Trophoblast cell (in vitro differentiated cells and primary cell): ENCODE measurements around the gene FGF6.
A peak's percentile ranks its signal among the peaks of the same experiment; 100 is the strongest.

Source experiments
- DNase-seq, 2 donors: peaks; one replicate each; pipeline ENCODE4 v3.0.0-alpha.2; 2016
- H2AFZ ChIP-seq: 2 replicates; pipeline ENCODE4 v1.6.1; 2013; ENCODE audit warnings: low read length, moderate library complexity, mild to moderate bottlenecking; ENCODE audit not compliant: insufficient read depth, poor library complexity
- H2AK5ac ChIP-seq: 2 replicates; pipeline ENCODE4 v1.6.1; 2013; ENCODE audit warnings: mild to moderate bottlenecking, low read length
- H2BK120ac ChIP-seq: 2 replicates; pipeline ENCODE4 v1.6.1; 2013; ENCODE audit warnings: low read length, mild to moderate bottlenecking, moderate library complexity; ENCODE audit not compliant: insufficient read depth, poor library complexity
- H2BK12ac ChIP-seq: 2 replicates; pipeline ENCODE4 v1.6.1; 2013; ENCODE audit warnings: mild to moderate bottlenecking, low read length, moderate library complexity
- H2BK5ac ChIP-seq: 2 replicates; pipeline ENCODE4 v1.6.1; 2013; ENCODE audit warnings: low read length, low read depth, moderate library complexity, mild to moderate bottlenecking; ENCODE audit not compliant: poor library complexity
- H3K14ac ChIP-seq: 2 replicates; pipeline ENCODE4 v1.6.1; 2013; ENCODE audit warnings: mild to moderate bottlenecking, low read length
- H3K18ac ChIP-seq: 2 replicates; pipeline ENCODE4 v1.6.1; 2013; ENCODE audit warnings: mild to moderate bottlenecking, low read length
- H3K23ac ChIP-seq: 2 replicates; pipeline ENCODE4 v1.6.1; 2013; ENCODE audit warnings: low read length
- H3K27ac ChIP-seq: 2 replicates; pipeline ENCODE4 v1.5.1; 2013; ENCODE audit warnings: low read depth, mild to moderate bottlenecking, inconsistent platforms, low read length, moderate library complexity
- H3K27me3 ChIP-seq: 2 replicates; pipeline ENCODE4 v1.6.1; 2013; ENCODE audit warnings: inconsistent platforms, mild to moderate bottlenecking, low read length, moderate library complexity; ENCODE audit not compliant: insufficient read depth
- H3K36me3 ChIP-seq, 2 experiments: 1 replicate in 1 of 2; 2 replicates in 1 of 2; pipeline ENCODE4 v1.6.1; 2013; ENCODE audit warnings: low read length in 2 of 2, mild to moderate bottlenecking in 2 of 2, moderate library complexity in 1 of 2; ENCODE audit not compliant: insufficient read depth in 2 of 2, control insufficient read depth in 1 of 2
- H3K4ac ChIP-seq: 2 replicates; pipeline ENCODE4 v1.6.1; 2013; ENCODE audit warnings: low read depth, mild to moderate bottlenecking, low read length, moderate library complexity
- H3K4me1 ChIP-seq, 2 experiments: 1 replicate in 1 of 2; 2 replicates in 1 of 2; pipeline ENCODE4 v1.6.1; 2013; ENCODE audit warnings: low read length in 2 of 2, mild to moderate bottlenecking in 2 of 2, moderate library complexity in 1 of 2; ENCODE audit not compliant: insufficient read depth in 2 of 2, control insufficient read depth in 1 of 2
- H3K4me2 ChIP-seq: 2 replicates; pipeline ENCODE4 v1.6.1; 2013; ENCODE audit warnings: inconsistent platforms, mild to moderate bottlenecking, low read length, moderate library complexity
- H3K4me3 ChIP-seq: 2 replicates; pipeline ENCODE4 v1.5.1; 2013; ENCODE audit warnings: mild to moderate bottlenecking, low read depth, low read length, inconsistent platforms
- H3K79me1 ChIP-seq: one replicate; pipeline ENCODE4 v1.6.1; 2013; ENCODE audit warnings: low read length
- H3K79me2 ChIP-seq: 2 replicates; pipeline ENCODE4 v1.6.1; 2013; ENCODE audit warnings: low read length, mild to moderate bottlenecking; ENCODE audit not compliant: control insufficient read depth, insufficient read depth, poor library complexity
- H3K9ac ChIP-seq: 2 replicates; pipeline ENCODE4 v1.6.1; 2013; ENCODE audit warnings: mild to moderate bottlenecking, low read length
- H3K9me3 ChIP-seq: 2 replicates; pipeline ENCODE4 v1.6.1; 2013; ENCODE audit warnings: low read depth, mild to moderate bottlenecking, control low read depth, inconsistent platforms, low read length; ENCODE audit not compliant: insufficient read depth
- H4K12ac ChIP-seq: 2 replicates; pipeline ENCODE4 v1.6.1; 2013; ENCODE audit warnings: low read depth, mild to moderate bottlenecking, low read length, moderate library complexity
- H4K8ac ChIP-seq: 2 replicates; pipeline ENCODE4 v1.6.1; 2013; ENCODE audit warnings: low read depth, mild to moderate bottlenecking, low read length, moderate library complexity
- H4K91ac ChIP-seq: one replicate; pipeline ENCODE4 v1.6.1; 2013; ENCODE audit warnings: low read depth, mild to moderate bottlenecking, low read length, moderate library complexity
- WGBS: extraction: QIAGEN DNeasy Blood & Tissue Kit; methylation state at CpG from one replicate; pipeline ENCODE4 v1.1.7; 2013; ENCODE audit warnings: missing lambda C conversion rate; ENCODE audit not compliant: insufficient read length, insufficient coverage; ENCODE audit errors: extremely low coverage; 5-methylcytosine and 5-hydroxymethylcytosine counted together

Gene FGF6

GRCh38 chr12:4441355-4442335 lies 4.0 kb downstream of the FGF6 start:
- no peak overlapping the region for H2AFZ ChIP-seq
- peaks cover 5% of the 10 kb centered on the region for H3K9me3 ChIP-seq
- no peaks in the 10 kb centered on the region for H3K36me3 ChIP-seq
- H3K18ac ChIP-seq = no peak overlapping the region
- H3K23ac ChIP-seq = no peak overlapping the region
- H4K91ac ChIP-seq = no peak overlapping the region
- H3K4me1 ChIP-seq = no peaks in the 10 kb centered on the region
- no peak overlapping the region for H3K9ac ChIP-seq
- no peak overlapping the region for H3K4ac ChIP-seq
- H2BK5ac ChIP-seq = no peak overlapping the region
- no peak overlapping the region for H3K27ac ChIP-seq
- no peak overlapping the region for H2BK120ac ChIP-seq
- H3K14ac ChIP-seq = no peak overlapping the region
- no peak overlapping the region for H4K8ac ChIP-seq
- no CpG with 5 or more reads among the region's 19 CpGs for WGBS
- H3K79me2 ChIP-seq = no peaks in the 10 kb centered on the region
- no peaks in the 10 kb centered on the region for H3K27me3 ChIP-seq
- DNase-seq = no peak
- no peak overlapping the region for H2BK12ac ChIP-seq
- no peak overlapping the region for H4K12ac ChIP-seq
- no peak overlapping the region for H2AK5ac ChIP-seq
- H3K4me2 ChIP-seq = no peak overlapping the region
- H3K79me1 ChIP-seq = no peaks in the 10 kb centered on the region
- no peak overlapping the region for H3K4me3 ChIP-seq

- H3K9ac ChIP-seq = no peak overlapping the region
- H3K79me2 ChIP-seq = no peaks in the 10 kb centered on the region
- DNase-seq = no peak
- peaks cover 8% of the 10 kb centered on the region for H3K9me3 ChIP-seq
- no peak overlapping the region for H3K4me3 ChIP-seq
- no CpG with 5 or more reads among the region's 5 CpGs for WGBS
- no peak overlapping the region for H2AK5ac ChIP-seq
- no peak overlapping the region for H2AFZ ChIP-seq
- no peak overlapping the region for H3K4me2 ChIP-seq
- no peak overlapping the region for H4K91ac ChIP-seq
- H3K18ac ChIP-seq = no peak overlapping the region
- H3K4ac ChIP-seq = no peak overlapping the region
- H2BK12ac ChIP-seq = no peak overlapping the region
- H3K23ac ChIP-seq = no peak overlapping the region
- H2BK5ac ChIP-seq = no peak overlapping the region
- no peaks in the 10 kb centered on the region for H3K4me1 ChIP-seq
- H3K27me3 ChIP-seq = no peaks in the 10 kb centered on the region
- H4K12ac ChIP-seq = no peak overlapping the region
- H2BK120ac ChIP-seq = no peak overlapping the region
- H3K27ac ChIP-seq = no peak overlapping the region
- H3K79me1 ChIP-seq = no peaks in the 10 kb centered on the region
- H3K14ac ChIP-seq = no peak overlapping the region
- no peaks in the 10 kb centered on the region for H3K36me3 ChIP-seq
- H4K8ac ChIP-seq = no peak overlapping the region
Measured at GRCh38 chr12:4440187-4440941, 5.3 kb downstream of the FGF6 start.

- Histone ChIP-seq H3K9ac (no peak overlapping the region), H2AFZ (no peak overlapping the region), H4K8ac (no peak overlapping the region), H4K91ac (no peak overlapping the region), H2BK120ac (no peak overlapping the region), H3K9me3 (peaks cover 8% of the 10 kb centered on the region), H3K79me1 (no peaks in the 10 kb centered on the region), H3K4me2 (no peak overlapping the region), H3K4me3 (no peak overlapping the region), H4K12ac (no peak overlapping the region), H3K27me3 (no peaks in the 10 kb centered on the region), H3K27ac (no peak overlapping the region), H2AK5ac (no peak overlapping the region), H3K4ac (no peak overlapping the region), H3K14ac (no peak overlapping the region), H3K36me3 (no peaks in the 10 kb centered on the region), H3K23ac (no peak overlapping the region), H3K79me2 (no peaks in the 10 kb centered on the region), H2BK12ac (no peak overlapping the region), H3K18ac (no peak overlapping the region), H2BK5ac (no peak overlapping the region), H3K4me1 (no peaks in the 10 kb centered on the region)
- DNase-seq = peak; percentile 73 to 79
- WGBS = no CpG with 5 or more reads among the region's 5 CpGs
Measured at GRCh38 chr12:4439736-4440135, 5.9 kb downstream of the FGF6 start.

DNA sequence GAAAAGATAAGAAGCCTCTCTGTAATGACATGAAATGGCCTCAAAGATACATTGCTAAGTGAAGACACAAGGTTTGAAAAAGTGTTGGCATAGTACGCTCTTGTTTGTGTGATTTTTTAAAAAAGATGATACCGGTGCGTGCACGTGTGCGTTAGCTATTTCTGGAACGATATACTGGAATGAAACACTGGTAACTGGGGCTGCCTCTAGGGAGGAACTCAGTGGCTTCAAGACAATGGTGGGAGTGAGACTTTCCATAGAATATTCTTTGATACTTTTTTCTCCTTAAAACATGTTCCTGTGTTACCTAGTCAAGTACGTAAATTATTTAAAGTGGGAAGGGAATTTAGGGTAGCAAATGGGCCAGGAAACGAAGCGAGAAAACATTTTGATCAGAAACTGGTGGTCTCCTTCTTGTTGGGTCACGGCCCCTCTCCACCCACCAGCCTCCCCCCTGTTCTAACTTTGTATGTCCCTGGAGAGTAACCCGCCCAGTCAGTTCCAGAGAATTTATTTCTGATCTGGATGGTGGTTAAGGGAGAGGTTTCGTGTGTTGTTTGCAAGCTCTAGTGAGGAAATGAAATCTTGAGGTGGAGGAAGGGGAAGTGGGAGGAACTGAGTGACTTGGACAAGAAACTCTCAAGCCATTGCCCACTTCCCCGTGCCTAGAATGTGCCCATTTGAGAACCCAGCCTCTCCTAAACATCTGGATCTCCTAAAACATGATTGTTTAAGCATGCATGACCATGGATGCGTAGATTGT lies 6.6 kb downstream of the FGF6 start:
- Histone ChIP-seq H3K4me3 (no peak overlapping the region), H3K4ac (no peak overlapping the region), H3K18ac (no peak overlapping the region), H3K9ac (no peak overlapping the region), H3K79me2 (no peaks in the 10 kb centered on the region), H3K27ac (no peak overlapping the region), H2BK120ac (no peak overlapping the region), H3K23ac (no peak overlapping the region), H4K12ac (no peak overlapping the region), H2BK12ac (no peak overlapping the region), H3K14ac (no peak overlapping the region), H2AFZ (no peak overlapping the region), H3K79me1 (no peaks in the 10 kb centered on the region), H3K4me1 (no peaks in the 10 kb centered on the region), H2AK5ac (no peak overlapping the region), H2BK5ac (no peak overlapping the region), H3K9me3 (peaks cover 8% of the 10 kb centered on the region), H3K36me3 (no peaks in the 10 kb centered on the region), H4K8ac (no peak overlapping the region), H3K27me3 (no peaks in the 10 kb centered on the region), H3K4me2 (no peak overlapping the region), H4K91ac (no peak overlapping the region)
- DNase-seq = peak in 1 of 2 donors; percentile 21
- no CpG with 5 or more reads among the region's 14 CpGs for WGBS
